DMS53 (cell line): ENCODE measurements around the gene ZNF146.
"Not testable (repeated sequence)": the region's sequence is repeated elsewhere in the genome, so short reads cannot be mapped to it uniquely, and the experiment has no call there.

Experiments used
- DNase-seq: peaks from one replicate; lab custom pipeline; 2025; lab: John Stamatoyannopoulos, UW

ZNF146 gene

DNA sequence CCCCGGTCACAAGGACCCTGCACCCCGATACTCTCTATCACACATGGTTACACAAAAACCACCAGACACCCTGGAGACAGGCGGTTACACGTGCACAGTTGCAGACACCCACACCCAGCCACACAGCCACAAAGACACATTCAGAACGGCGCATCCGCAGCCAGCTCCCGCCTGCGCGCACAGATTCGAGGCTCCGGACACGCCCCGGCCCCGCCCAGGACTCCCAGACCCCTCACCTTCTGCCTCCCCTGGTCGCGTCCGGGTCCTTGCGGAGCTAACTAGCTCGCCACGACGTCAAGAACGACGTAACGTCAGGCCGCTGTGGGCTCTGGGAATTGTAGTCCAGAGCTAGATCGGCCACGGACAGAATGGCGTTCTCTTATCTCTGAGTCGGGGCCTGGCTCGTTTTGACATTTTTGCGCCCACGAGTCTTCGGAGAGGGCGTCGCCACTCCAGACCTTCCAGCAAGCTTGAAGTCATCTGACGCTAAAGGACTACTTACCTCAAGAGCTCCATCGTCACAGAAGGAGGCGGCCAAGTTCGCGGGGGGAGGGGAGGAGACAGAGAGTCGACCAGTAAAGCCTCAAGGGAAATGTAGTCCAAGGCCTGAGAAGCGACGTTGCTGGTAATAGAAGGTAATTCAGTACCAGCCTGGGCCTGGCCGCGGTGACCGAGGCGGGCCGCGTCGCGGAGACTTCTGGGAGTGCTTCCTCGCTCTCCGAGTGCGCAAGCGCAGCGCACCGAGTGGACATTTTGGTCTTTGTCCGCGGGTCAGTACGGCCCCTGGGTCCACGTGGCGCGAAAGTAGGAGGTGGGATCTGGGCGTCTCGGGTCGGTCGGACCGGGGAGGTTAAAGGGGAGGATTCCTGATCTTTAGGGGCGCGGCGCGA, at the start of gene ZNF146, which contains the start of gene ZNF565:
Gene ZNF146, plus strand, starts transcription at position 721 of the 890 bp plus-strand sequence. CDS start 21,335 bp downstream, outside the sequence.
Gene ZNF565, minus strand, starts transcription at position 280 of the 890 bp plus-strand sequence. CDS start 12,680 bp downstream, outside the sequence.
- DNase-seq: peak; percentile 100

DNA sequence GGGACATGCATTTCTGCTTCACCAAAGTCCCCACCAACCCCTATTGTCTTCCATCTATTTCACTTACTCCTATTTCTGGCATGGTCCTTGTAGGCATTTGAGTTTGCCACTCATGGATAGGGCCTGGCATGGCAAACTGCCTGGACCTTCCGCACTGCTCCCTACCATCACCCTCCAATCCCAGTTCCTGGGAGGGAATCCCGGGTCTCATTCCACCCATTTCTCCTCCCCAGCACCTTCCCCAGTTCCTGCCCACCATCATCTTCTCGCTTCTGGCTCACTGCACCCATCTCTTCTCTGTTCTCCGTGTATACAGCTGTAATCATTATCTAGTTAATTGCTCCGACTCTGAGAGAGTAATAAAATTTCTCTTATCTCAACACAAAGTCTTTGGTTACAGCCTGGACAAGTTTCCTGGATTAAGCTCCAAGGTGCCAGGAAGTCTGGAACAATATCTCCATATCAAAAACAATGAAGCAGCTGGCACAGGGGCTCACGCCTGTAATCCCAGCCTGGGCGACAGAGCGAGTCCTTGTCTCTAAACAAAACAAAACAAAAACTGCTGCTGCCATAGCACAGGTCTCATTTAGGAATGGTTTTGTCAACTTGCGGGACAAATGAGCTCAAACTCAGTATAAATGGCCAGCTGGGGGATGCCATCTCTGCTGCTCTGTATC, 45.7 kb upstream of the ZNF146 start:
- peak; percentile 82 for DNase-seq

DNA sequence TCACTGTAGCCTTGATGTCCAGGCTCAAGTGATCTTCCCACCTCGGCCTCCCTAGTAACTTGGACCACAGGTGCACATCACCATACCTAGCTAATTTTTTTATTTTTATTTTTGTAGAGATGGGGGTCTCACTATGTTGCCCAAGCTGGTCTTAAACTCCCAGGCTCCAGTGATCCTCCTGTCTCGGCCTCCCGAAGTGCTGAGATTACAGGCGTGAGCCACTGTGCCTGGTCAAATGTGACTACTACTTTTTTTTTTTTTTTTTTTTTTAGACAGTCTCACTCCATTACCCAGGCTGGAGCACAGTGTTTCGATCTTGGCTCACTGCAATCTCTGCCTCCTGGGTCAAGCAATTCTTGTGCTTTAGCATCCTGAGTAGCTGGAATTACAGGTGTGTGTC, 42.1 kb upstream of the ZNF146 start:
- DNase-seq: no peak

DNA sequence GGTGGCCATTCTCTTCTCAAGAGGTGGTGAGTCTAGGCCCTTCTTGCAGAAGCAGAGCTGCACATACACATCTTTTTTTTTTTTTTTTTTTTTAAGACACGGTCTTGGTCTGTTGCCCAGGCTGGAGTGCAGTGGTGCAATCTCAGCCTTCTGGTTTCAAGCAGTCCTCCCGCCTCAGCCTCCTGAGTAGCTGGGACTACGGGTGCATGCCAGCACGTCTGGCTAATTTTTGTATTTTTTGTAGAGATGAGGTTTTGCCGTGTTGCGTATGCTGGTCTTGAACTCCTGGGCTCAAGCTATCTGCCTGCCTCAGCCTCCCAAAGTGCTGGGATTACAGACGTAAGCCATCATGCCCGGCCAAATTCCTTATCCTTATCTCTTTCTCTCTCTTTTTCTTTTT, 41.1 kb upstream of the ZNF146 start:
- DNase-seq: not testable (repeated sequence)

DNA sequence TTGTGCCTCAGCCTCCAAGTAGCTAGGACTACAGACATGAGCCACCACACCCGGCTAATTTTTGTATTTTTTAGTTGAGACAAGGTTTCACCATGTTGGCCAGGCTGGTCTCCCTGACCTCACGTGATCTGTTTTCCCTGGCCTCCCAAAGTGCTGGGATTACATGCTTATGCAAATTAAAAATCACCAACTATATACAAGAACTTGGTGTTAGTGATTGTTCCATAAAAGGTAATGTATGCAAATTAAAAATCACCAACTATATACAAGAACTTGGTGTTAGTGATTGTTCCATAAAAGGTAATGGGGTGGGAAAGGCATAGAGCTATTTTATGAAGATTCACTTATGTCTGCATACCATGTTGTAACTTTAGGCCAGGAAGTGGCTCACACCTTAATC, 35.8 kb upstream of the ZNF146 start:
- DNase-seq: not testable (repeated sequence)

DNA sequence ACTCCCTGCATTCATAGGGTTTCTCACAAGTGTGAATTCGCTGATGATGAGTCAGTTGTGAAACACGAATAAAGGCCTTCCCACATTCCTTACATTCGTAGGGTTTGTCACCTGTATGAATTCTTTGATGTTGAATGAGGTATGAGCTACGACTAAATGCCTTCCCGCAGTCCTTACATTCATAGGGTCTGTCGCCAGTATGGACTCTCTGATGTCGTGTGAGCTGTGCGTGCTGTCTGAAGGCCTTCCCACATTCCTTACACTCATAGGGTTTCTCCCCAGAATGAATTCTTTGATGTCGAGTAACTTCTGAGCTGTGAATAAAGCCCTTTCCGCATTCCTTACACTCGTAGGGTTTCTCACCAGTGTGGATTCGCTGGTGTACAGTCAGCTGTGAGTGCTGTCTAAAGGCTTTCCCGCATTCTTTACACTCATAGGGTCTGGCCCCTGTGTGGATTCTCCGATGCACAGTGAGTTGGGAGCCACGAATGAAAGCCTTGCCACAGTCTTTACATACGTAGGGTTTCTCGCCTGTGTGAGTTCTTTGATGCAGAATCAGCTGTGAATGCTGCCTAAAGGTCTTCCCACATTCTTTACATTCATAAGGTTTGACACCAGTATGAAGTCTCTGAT, 32.2 kb upstream of the ZNF146 start:
- no peak for DNase-seq

DNA sequence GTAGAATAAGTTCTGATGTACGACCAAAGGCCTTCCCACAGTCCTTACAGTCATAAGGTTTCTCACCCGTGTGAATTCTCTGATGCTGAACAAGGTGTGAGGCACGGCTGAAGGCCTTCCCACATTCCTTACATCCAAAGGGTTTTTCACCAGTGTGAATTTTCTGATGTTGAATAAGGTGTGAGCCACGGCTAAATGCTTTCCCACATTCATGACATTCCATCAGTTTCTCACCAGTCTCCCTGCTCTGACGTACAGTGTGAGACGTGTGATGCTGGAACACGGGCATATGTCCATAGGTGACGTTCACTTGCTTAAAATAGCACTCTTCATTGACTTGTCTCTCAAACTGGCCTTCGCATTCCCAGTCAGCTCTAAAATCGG, 31.7 kb upstream of the ZNF146 start:
- no peak for DNase-seq

DNA sequence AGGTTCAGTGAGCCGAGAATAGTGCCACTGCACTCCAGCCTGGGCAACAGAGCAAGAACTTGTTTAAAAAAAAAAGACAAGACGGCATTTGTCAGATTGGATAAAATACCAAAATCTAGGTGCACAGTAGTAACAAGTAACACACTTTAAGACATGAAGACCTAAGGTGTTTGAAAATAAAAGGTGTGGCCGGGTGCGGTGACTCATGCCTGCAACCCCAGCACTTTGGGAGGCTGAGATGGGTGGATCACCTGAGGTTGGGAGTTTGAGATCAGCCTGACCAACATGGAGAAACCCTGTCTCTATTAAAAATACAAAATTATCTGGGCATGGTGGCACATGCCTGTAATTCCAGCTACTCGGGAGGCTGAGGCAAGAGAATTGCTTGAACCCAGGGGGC, 28.2 kb upstream of the ZNF146 start:
- not testable (repeated sequence) for DNase-seq

DNA sequence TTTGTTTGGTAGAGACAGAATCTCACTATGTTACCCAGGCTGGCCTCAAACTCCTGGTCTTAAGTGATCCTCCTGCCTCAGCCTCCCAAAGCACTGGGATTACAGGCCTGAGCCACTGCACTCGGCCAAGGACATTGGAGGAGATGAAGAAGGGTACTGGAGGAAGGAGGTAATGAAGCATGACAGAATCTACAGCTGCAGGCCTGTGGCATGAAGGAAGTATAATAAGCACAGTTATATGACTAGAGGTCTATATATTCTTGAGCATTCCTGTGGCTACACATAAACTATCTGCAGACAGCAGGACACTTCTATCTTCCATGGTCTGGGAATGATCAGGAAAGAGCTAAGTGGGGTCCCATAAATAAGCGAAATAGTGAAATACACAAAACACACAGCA, 18.7 kb upstream of the ZNF146 start:
- DNase-seq: no peak

DNA sequence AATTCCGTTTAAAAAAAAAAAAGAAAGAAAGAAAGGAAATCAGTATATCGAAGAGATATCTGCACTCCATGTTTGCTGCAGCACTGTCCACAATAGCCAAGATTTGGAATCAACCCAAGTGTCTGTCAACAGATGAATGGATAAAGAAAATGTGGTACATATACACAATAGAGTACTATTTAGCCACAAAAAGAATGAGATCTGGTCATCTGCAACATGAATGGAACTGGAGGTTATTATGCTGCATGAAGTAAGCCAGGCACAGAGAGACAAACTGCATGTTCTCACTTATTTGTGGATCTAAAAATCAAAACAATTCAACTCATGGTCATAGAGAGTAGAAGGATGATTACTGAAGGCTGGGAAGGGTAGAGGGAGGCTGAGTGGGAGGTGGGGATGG, 16.8 kb upstream of the ZNF146 start:
- DNase-seq: no peak

DNA sequence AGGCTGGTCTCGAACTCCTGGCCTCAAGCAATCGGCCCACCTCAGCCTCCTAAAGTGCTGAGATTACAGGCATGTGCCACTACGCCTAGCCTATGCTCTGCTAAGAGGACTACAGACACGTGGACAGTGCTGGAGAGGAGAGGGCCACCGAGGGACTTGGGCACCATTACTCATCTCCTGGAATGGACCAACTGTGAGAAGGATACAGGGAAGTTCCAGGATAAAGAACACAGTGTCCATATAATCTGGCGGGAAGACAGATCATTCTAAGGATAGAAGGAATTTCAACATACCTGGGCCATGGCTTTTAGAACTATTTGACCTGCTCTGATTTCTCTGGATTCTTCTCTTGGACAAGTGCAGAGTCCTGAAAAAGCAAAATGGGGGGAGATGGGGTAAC, 13.2 kb upstream of the ZNF146 start:
- no peak for DNase-seq

DNA sequence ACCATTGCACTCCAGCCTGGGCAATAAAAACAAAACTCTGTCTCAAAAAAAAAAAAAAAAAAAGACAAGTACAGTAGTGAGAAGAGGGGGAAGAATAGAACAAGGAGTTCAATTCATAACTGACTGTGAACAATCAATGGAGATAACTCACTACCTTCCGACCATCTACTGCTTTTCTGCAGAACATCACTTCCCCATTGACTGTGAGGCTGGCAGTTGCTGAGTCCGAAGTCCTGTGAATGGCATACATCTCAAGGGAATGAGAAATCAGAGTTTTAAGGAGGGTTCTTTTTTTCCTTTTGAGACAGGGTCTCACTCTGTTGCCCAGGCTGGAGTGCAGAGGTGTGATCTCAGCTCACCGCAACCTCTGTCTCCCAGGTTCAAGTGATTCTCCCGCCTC, 11.6 kb upstream of the ZNF146 start:
- no peak for DNase-seq

DNA sequence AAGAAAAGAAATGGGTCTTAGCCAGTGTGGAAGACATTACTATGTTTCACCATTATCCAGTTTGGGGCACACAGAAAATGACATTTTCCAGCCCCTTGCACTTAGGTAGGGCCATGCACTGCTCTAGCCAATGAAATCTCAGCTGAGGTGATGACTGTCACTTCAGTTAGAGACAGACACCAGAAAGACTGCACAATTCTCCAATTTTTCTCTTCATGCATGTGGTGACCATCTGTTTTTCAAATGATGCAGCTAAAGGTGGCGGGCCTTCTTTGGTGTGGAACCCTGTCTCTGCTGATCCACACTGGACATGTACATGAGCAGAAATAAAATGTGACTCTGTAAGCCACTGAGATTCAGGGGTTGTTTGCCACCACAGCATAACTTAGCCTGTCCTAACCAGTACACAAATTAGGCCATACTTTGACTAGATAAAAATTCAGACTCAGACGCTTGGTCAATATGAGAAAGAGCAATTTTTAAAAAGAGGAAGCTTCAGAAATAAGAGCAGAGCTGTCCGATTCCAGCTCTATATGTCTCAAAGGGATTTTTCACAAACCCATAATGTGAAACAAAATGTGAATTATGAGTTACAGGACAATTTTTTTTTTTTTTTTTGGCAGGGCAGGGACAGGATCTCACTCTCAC, 7.2 kb upstream of the ZNF146 start:
- DNase-seq: no peak

DNA sequence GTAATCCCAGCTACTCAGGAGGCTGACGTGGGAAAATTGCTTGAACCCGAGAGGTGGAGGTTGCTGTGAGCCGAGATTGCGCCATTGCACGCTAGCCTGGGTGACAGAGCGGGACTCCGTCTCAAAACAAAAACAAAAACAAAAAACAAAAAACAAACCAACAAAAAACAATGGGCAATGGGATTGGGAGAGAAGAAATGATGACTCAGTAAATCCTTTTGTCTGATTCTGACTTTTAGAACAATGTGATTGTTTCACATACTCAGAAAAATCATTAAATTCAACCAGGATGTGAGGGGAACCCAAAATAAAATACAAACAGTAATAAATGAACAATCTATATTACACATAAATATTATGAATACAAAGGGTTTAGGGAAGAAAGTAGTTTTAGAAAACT, 5.5 kb upstream of the ZNF146 start:
- DNase-seq: no peak

DNA sequence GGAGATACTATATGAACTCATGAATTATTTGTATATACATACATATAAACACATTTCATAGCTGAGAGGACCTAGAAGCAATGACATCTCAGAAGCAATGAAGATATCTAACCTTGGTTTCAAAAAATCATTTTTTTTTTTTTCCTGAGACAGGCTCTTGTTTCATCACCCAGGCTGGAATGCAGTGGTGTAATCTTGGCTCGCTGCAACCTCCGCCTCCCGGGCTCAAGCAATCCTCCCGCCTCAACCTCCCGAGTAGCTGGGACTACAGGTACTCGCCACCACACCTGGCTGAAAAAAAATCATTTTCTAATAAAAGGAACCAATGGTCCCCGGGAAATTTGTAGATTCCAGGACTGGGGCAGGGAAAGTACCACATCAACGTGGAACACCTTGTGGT, 4.4 kb upstream of the ZNF146 start:
- DNase-seq: no peak

DNA sequence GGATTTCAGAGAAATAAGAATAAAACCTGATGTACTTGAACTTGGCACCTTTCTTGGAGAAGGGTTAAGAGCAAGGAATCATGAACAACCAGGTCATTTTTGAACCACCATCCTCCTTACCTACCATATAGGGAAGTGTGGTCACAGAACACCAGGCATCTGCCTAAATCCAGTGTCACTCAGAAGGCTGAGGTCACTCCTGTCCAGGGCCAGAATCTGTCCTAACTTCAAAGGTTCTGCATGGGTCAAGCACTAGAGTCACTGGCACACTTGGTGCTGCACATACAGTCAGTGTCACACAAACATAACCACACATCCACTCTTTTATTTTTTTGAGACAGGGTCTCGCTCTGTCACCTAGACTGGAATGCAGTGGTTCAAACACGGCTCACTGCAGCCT, 2.0 kb upstream of the ZNF146 start:
- no peak for DNase-seq

DNA sequence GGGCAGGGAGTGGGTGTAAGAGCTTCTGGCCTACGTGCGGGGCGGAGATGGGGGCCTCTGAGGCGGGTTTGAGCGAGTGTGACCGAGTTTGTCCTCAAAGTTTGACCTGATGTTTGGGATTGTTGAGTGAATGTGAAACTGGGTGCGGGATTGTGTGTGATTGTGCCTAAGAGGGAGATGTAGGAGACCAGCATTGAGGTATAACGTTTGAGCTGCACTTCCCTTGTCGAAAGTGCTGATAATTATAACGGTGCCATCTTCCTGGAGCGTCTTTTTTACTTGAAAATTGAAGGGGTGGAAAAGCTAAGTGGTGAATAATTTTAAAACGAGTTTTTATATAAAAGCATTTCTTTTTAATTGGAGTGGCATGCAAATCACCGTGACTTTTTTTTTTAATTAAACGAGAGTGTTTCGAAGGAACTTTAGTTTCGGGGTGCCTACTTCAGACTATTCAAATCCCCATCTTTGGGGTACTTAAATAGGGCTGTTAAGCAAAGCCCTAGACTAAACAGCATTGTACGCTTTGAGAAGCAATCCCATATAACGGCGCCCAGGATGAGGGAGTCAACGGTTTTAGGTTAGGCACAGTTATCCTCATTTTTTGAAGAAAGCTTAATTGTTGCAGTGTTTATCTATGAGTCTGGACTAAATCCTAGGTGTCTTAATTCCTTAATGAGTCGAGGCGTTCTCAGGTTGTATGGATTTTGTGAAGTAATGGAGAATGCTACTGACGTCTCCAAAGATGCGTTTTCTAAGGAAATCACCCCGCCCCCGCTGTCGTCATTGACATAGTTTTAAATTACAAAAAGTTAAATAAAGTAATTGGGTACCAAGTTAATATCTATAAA, 594 bp downstream of the ZNF146 start:
- peak; percentile 54 for DNase-seq

DNA sequence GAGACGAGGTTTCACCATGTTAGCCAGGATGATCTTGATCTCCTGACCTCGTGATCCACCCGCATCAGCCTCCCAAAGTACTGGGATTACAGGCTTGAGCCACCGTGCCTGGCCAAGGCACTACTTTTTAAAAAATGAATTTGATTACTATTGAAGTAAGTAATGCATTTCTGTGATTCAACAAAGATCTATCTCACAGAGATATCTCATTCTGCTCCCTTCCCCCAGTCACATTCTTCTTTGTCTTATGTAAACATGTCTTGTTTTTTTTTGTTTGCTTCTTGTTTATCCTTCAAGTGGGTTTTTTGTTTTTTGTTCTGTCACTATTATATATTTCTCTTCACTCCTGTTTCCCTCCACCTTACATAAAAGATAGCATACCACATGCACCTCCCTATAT, 6.6 kb downstream of the ZNF146 start:
- DNase-seq: no peak

DNA sequence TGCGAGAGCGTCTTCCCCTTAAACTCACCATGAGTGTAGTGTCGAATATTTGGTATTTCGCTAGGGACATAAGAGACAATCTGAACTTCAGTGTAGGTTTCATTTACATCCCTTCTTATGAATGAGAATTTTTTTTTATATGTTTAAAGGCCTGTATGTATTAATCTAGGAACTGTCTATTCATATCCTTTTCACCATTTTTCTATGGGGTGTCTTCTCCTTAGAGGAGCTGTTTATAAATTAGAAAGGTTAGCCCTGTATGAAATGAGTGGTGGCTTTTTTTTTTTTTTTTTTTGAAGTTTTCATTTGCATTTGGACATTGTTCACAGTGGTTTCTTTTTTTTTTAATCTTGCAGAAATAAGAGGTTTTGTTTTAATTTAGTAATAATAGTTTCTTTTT, 7.6 kb downstream of the ZNF146 start:
- no peak for DNase-seq

DNA sequence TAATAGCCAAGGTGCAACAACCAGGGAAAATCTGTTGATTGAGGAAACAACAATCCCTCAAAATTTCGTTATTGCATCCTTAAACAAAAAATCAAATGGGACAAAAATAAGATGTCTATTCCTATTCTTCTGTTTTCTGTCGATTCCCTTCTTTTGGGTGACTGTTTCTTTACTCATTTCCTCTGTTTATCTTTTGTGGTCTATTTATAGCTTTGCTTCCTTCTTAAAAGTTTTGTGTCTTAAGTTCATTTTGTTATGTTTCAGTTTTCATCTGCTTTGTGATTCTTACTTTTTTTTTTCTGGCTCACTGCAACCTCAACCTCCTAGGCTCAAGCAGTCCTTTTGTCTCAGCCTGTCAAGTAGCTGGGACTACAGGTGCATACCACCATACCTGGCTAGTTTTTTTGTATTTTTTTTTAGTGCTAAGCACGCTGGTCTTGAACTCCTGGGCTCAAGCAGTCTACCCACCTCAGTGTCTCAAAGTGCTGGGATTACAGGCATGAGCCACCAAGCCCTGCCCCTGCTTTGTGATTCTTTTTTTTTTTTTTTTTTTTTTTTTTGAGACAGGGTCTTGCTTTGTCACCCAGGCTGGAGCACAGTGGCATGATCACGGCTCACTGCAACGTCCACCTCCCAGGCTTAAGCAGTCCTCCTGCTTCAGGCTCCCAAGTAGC, 10.4 kb downstream of the ZNF146 start:
- DNase-seq: no peak

DNA sequence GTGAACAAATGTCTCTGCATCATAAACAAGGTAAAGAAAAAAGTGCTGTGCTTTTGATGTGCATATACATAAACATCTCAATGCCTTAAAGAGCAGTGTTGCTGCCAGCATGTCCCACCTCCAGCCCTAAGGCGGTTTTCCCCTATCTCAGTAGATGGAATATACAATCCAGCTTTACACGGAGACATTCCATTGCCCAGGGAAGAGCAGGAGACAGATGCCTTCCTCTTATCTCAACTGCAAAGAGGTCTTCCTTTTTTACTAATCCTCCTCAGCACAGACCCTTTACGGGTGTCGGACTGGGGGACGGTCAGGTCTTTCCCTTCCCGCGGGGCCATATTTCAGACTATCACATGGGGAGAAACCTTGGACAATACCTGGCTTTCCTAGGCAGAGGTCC, 18.7 kb downstream of the ZNF146 start:
- not testable (repeated sequence) for DNase-seq
